IPS DF 4.7 (cell line): ENCODE results near the gene KLHDC7B.

Experiments used
- DNase-seq: peaks from one replicate; pipeline ENCODE4 v3.0.0-alpha.2; 2013; ENCODE audit warnings: low spot score; ENCODE audit errors: extremely low read depth

The KLHDC7B gene

GRCh38 chr22:50545522-50546325 is at the start of gene KLHDC7B:
Gene KLHDC7B, plus strand, starts transcription at chr22:50545899. Its CDS starts 345 bp downstream, at chr22:50546244.
- DNase-seq: no peak

- no peak for DNase-seq
These were observed 48.6 kb upstream of the KLHDC7B start for GRCh38 chr22:50497093-50497492.

- peak; percentile 44 for DNase-seq
These were observed 47.3 kb upstream of the KLHDC7B start for GRCh38 chr22:50498322-50498890.

- DNase-seq: no peak
These were observed 45.2 kb upstream of the KLHDC7B start for GRCh38 chr22:50500452-50500851.

GRCh38 chr22:50502096-50502495 is 43.6 kb upstream of the KLHDC7B start:
- DNase-seq: no peak

- DNase-seq: no peak
These were observed 42.8 kb upstream of the KLHDC7B start for GRCh38 chr22:50502628-50503474.

- no peak for DNase-seq
These were observed 42.1 kb upstream of the KLHDC7B start for GRCh38 chr22:50503475-50504145.

- DNase-seq: no peak
These were observed 41.1 kb upstream of the KLHDC7B start for GRCh38 chr22:50504369-50505211.

- no peak for DNase-seq
These were observed 40.4 kb upstream of the KLHDC7B start for GRCh38 chr22:50505276-50505775.

- no peak for DNase-seq
These were observed 39.7 kb upstream of the KLHDC7B start for GRCh38 chr22:50505776-50506610.

- DNase-seq: no peak
These were observed 38.9 kb upstream of the KLHDC7B start for GRCh38 chr22:50506611-50507420.

- no peak for DNase-seq
These were observed 38.2 kb upstream of the KLHDC7B start, which contains the start of gene LMF2 for GRCh38 chr22:50507421-50507990. Gene LMF2, minus strand, starts transcription at chr22:50507702. Its CDS starts 27 bp downstream, at chr22:50507675.

- peak; percentile 79 for DNase-seq
These were observed 37.5 kb upstream of the KLHDC7B start, which contains the start of gene NCAPH2 for GRCh38 chr22:50507991-50508884. Gene NCAPH2, plus strand, starts transcription at chr22:50508224. Its CDS starts 114 bp downstream, at chr22:50508338.

- no peak for DNase-seq
These were observed 36.8 kb upstream of the KLHDC7B start for GRCh38 chr22:50508897-50509296.

GRCh38 chr22:50513175-50513574 is 32.5 kb upstream of the KLHDC7B start:
- no peak for DNase-seq

GRCh38 chr22:50516068-50516467 is 29.6 kb upstream of the KLHDC7B start:
- no peak for DNase-seq

GRCh38 chr22:50516891-50517290 is 28.8 kb upstream of the KLHDC7B start:
- no peak for DNase-seq
